Measurements from ENCODE around the gene FOXL2NB. TPM values are rescaled to one million over a fixed set of nuclear protein-coding genes. Genes with fewer than 3 reads are reported as not detected.
A peak's percentile ranks its signal among the peaks of the same experiment; 100 is the strongest.

FOXL2NB gene
- total RNA-seq, 1 donor from 2014 or later: not detected

GRCh38 chr3:138933981-138934691 lies 12.9 kb upstream of the FOXL2NB start:
- no peak overlapping the region for H3K4me3 ChIP-seq
- no peak for TF ChIP-seq CTCF (IDR thresholded peaks at IDR 0.05; ENCODE audit: borderline replicate concordance)
- H3K27me3 ChIP-seq (ENCODE audit: low read depth): peaks cover 68% of the 10 kb centered on the region
- intact Hi-C loops (cut with micrococcal nuclease): no loop called here
- H3K27ac ChIP-seq (replicated peaks): no peak overlapping the region
- DNase-seq: no peak
- no peaks in the 10 kb centered on the region for H3K36me3 ChIP-seq
- H3K9me3 ChIP-seq (replicated peaks): no peaks in the 10 kb centered on the region
- peaks cover 35% of the 10 kb centered on the region for H3K4me1 ChIP-seq

- Histone ChIP-seq H3K4me3 (peak overlapping the region; percentile 58), H3K4me1 (peaks cover 45% of the 10 kb centered on the region), H3K36me3 (no peaks in the 10 kb centered on the region), H3K27me3 (ENCODE audit: low read depth) (peaks cover 74% of the 10 kb centered on the region), H3K9me3 (replicated peaks) (no peaks in the 10 kb centered on the region), H3K27ac (replicated peaks) (no peak overlapping the region)
- intact Hi-C loops (cut with micrococcal nuclease): loop anchor here (5.0 kb wide), 1 partner anchor 397 kb away; no protein-coding TSS in a partner anchor
- no peak for TF ChIP-seq CTCF (IDR thresholded peaks at IDR 0.05; ENCODE audit: borderline replicate concordance)
- no peak for DNase-seq
Measured at GRCh38 chr3:138935505-138935862, 11.5 kb upstream of the FOXL2NB start.

- no peaks in the 10 kb centered on the region for H3K36me3 ChIP-seq
- H3K27me3 ChIP-seq (ENCODE audit: low read depth): peaks cover 80% of the 10 kb centered on the region
- H3K27ac ChIP-seq (replicated peaks): no peak overlapping the region
- peaks cover 45% of the 10 kb centered on the region for H3K4me1 ChIP-seq
- peak overlapping the region; percentile 58 for H3K4me3 ChIP-seq
- intact Hi-C loops (cut with micrococcal nuclease): loop anchor here (5.0 kb wide), 1 partner anchor 396 kb away; no protein-coding TSS in a partner anchor
- TF ChIP-seq CTCF (IDR thresholded peaks at IDR 0.05; ENCODE audit: borderline replicate concordance): peak; percentile 98
- no peaks in the 10 kb centered on the region for H3K9me3 ChIP-seq (replicated peaks)
- DNase-seq: peak; percentile 75
Measured at GRCh38 chr3:138935863-138936740, 10.9 kb upstream of the FOXL2NB start.

GRCh38 chr3:138936741-138937689 lies 10.0 kb upstream of the FOXL2NB start:
- DNase-seq: no peak
- no peak for TF ChIP-seq CTCF (IDR thresholded peaks at IDR 0.05; ENCODE audit: borderline replicate concordance)
- Histone ChIP-seq H3K36me3 (no peaks in the 10 kb centered on the region), H3K27me3 (ENCODE audit: low read depth) (peaks cover 89% of the 10 kb centered on the region), H3K4me3 (peak overlapping the region; percentile 58), H3K4me1 (peaks cover 45% of the 10 kb centered on the region), H3K9me3 (replicated peaks) (no peaks in the 10 kb centered on the region), H3K27ac (replicated peaks) (no peak overlapping the region)
- intact Hi-C loops (cut with micrococcal nuclease): loop anchor here (5.0 kb wide), 1 partner anchor 395 kb away; no protein-coding TSS in a partner anchor

- peaks cover 93% of the 10 kb centered on the region for H3K27me3 ChIP-seq (ENCODE audit: low read depth)
- H3K27ac ChIP-seq (replicated peaks): no peak overlapping the region
- H3K4me1 ChIP-seq: peaks cover 45% of the 10 kb centered on the region
- no peak overlapping the region for H3K4me3 ChIP-seq
- intact Hi-C loops (cut with micrococcal nuclease): loop anchor here (5.0 kb wide), 1 partner anchor 395 kb away; no protein-coding TSS in a partner anchor
- H3K36me3 ChIP-seq: no peaks in the 10 kb centered on the region
- H3K9me3 ChIP-seq (replicated peaks): no peaks in the 10 kb centered on the region
- no peak for DNase-seq
- TF ChIP-seq CTCF (IDR thresholded peaks at IDR 0.05; ENCODE audit: borderline replicate concordance): no peak
Measured at GRCh38 chr3:138937690-138938055, 9.3 kb upstream of the FOXL2NB start.
